AG04450 (cell line): ENCODE data around the gene BANK1. TPM values are rescaled to one million over a fixed set of nuclear protein-coding genes. Genes with fewer than 3 reads are reported as not detected.
A peak's percentile ranks its signal among the peaks of the same experiment; 100 is the strongest.

Source experiments
- CTCF ChIA-PET: fragments of 300-600, 350-600 bp; formaldehyde crosslinking; extraction: SDS; loops from one replicate; lab custom pipeline; 2022; ENCODE audit warnings: antibody characterized with exemption, inconsistent platforms; lab: Charles Lee
- POLR2A ChIA-PET: fragments of 350-600 bp; formaldehyde crosslinking; extraction: SDS; loops from one replicate; lab custom pipeline; 2021; ENCODE audit warnings: antibody characterized with exemption, inconsistent platforms; lab: Yijun Ruan, JAX
- DNase-seq: peaks from one replicate; pipeline ENCODE4 v3.0.0-alpha.2; 2011; ENCODE audit warnings: low read depth, low spot score
- H3K27ac ChIP-seq: one replicate; pipeline ENCODE4 v1.5.1; 2012; ENCODE audit warnings: low read depth, low read length, control low read depth
- H3K27me3 ChIP-seq: one replicate; pipeline ENCODE4 v1.6.0; 2012; ENCODE audit warnings: low read length; ENCODE audit not compliant: control insufficient read depth, insufficient read depth
- H3K4me3 ChIP-seq: 2 replicates; pipeline ENCODE4 v1.5.1; 2011; ENCODE audit warnings: mild to moderate bottlenecking, low read depth, low read length, control low read depth
- H3K9me3 ChIP-seq: 2 replicates; pipeline ENCODE4 v1.5.1; 2012; ENCODE audit warnings: low read length; ENCODE audit not compliant: control insufficient read depth, insufficient read depth
- polyA plus RNA-seq: library from polyadenylated mRNA; depleted of rRNA; stranded (reverse); fragments of >200 nt; gene quantifications from 2 replicates; pipeline ENCODE4 v1.2.3, GENCODE V29; 2011
- TF ChIP-seq, protein P1 (sequence below): IDR thresholded peaks from 2 replicates; pipeline ENCODE4 v1.5.1; 2011; ENCODE audit warnings: low read depth, low read length, control low read depth, inconsistent platforms

BANK1 gene
- polyA plus RNA-seq, 1 experiment = 0.53 TPM

DNA sequence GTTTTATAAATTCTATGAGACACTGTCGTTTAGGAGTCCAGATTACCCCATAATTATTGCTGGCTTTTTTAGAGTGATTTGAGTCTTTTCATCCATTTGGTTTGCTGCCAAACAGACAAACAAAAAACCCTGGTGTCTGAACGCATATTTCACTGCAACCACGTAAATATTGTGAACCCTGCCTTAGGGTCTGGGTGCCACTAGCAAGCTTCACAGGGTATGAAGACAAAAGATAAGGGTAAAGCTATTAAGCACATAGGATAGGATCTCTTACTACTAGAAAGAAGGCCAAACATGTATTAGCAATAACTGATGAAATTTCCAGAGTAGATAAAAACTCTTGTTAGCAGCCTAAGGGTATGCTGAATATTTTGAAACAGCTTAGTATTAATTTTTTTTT lies 143.3 kb downstream of the BANK1 start:
- ChIA-PET POLR2A (no interaction called here), CTCF (interaction anchor here (0.7 kb wide), 1 partner anchor 762 kb away, joined by 3 read pairs; no protein-coding TSS in a partner anchor)
- Histone ChIP-seq H3K27ac (no peak overlapping the region), H3K27me3 (no peaks in the 10 kb centered on the region), H3K9me3 (no peaks in the 10 kb centered on the region), H3K4me3 (no peak overlapping the region)
- DNase-seq = no peak
- TF ChIP-seq, protein P1, sequence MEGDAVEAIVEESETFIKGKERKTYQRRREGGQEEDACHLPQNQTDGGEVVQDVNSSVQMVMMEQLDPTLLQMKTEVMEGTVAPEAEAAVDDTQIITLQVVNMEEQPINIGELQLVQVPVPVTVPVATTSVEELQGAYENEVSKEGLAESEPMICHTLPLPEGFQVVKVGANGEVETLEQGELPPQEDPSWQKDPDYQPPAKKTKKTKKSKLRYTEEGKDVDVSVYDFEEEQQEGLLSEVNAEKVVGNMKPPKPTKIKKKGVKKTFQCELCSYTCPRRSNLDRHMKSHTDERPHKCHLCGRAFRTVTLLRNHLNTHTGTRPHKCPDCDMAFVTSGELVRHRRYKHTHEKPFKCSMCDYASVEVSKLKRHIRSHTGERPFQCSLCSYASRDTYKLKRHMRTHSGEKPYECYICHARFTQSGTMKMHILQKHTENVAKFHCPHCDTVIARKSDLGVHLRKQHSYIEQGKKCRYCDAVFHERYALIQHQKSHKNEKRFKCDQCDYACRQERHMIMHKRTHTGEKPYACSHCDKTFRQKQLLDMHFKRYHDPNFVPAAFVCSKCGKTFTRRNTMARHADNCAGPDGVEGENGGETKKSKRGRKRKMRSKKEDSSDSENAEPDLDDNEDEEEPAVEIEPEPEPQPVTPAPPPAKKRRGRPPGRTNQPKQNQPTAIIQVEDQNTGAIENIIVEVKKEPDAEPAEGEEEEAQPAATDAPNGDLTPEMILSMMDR = no peak

DNA sequence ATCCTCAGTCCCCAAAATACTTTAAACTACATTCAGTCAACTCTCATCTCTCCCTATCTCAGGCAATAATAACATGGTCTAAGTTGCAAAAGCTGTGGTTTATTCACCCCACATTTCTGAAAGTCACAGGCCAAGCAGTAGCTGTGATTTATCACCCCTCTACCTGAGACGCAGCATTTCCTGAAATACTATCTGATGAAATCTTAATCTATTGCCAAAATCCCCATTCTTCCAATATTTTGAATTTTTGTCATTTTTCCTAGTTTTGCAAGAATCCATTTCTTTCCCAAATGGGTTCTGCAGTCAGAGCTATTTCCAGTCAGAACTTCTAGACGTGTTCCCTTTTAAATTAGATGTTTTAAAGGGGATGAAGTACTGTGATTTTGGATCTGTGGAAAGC lies 148.3 kb downstream of the BANK1 start:
- no peak for DNase-seq
- TF ChIP-seq, protein P1 = no peak
- H3K27ac ChIP-seq = no peak overlapping the region
- no peaks in the 10 kb centered on the region for H3K9me3 ChIP-seq
- ChIA-PET CTCF (no interaction called here), POLR2A (no interaction called here)
- H3K4me3 ChIP-seq = no peak overlapping the region
- no peaks in the 10 kb centered on the region for H3K27me3 ChIP-seq

DNA sequence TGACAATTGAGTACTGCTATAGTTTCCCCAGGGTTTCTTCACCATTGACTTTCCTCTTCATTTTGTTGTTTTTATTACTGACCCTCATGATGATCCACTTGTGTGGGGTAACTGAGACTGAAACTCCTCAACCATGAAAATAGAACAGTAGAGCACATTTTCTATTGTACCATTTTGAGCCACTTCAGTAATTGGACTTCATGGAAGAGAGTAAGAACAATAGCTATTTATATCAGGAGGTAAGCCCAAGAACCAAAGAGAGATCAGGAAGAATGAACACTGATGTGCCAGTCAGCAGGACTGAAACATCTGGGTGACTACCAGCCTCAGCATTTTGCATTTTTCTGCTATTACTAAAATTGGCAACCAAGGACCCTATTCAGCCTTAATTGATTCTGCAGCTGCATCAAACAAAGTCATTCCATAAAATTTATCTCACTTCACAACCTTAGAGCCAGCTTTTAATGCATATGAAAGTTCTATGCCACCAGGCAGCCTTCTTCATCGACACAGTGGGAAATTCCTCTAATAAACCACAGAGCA lies 151.4 kb downstream of the BANK1 start:
- TF ChIP-seq, protein P1 = no peak
- ChIA-PET CTCF (no interaction called here), POLR2A (no interaction called here)
- H3K4me3 ChIP-seq = no peak overlapping the region
- no peak overlapping the region for H3K27ac ChIP-seq
- H3K9me3 ChIP-seq = no peaks in the 10 kb centered on the region
- no peak for DNase-seq
- no peaks in the 10 kb centered on the region for H3K27me3 ChIP-seq

DNA sequence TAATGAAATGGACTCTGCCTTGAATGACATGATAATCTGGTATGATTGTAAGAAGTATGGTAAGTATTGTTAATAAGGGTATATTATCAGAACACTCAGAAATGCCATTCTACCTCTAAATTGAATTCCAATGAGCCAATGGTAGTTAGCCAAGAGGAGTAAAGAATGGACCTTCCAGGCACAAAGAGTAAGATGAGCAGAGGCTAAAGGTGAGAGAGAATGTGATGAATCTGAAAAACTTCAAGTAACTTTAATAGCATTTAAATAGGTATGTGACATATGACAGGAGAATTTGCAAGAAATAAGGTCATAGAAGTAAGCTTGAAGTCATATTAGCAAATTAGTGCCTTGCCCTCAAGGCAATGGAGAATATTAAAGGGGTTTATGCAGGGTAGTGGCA lies 152.4 kb downstream of the BANK1 start:
- CTCF ChIA-PET = no interaction called here
- TF ChIP-seq, protein P1 = no peak
- POLR2A ChIA-PET = interaction anchor here (0.7 kb wide), 1 partner anchor 147 kb away, joined by 3 read pairs; no protein-coding TSS in a partner anchor
- no peak overlapping the region for H3K27ac ChIP-seq
- DNase-seq = no peak
- no peaks in the 10 kb centered on the region for H3K9me3 ChIP-seq
- no peak overlapping the region for H3K4me3 ChIP-seq
- H3K27me3 ChIP-seq = no peaks in the 10 kb centered on the region

DNA sequence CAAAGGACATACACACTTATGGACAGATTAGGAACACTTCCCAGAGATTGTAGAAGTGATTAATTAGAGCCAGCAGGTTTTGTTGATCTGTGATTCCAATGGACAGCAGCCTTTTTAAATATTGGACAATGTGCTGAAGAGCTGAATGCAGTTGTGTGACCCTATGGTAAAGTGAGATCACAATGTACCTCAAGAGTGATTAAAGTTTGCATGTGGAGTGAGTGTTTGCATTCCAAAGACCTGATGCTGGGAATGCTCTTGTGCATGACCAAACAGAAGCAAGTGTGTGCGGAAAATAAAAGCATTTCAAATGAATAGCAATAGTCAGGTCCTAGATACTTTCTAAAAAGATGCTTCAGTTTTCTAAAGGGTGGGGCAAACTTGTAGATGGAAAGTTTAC lies 154.1 kb downstream of the BANK1 start:
- Histone ChIP-seq H3K9me3 (no peaks in the 10 kb centered on the region), H3K27ac (no peak overlapping the region), H3K27me3 (no peaks in the 10 kb centered on the region), H3K4me3 (no peak overlapping the region)
- ChIA-PET POLR2A (interaction anchor here (0.8 kb wide), 1 partner anchor 24 kb away, joined by 3 read pairs; no protein-coding TSS in a partner anchor), CTCF (interaction anchor here (0.6 kb wide), 1 partner anchor 136 kb away, joined by 11 read pairs; no protein-coding TSS in a partner anchor)
- TF ChIP-seq, protein P1 = no peak
- DNase-seq = peak; percentile 29
